Activated CD4-positive, CD25-positive, alpha-beta regulatory T cell treated with anti-CD3 and anti-CD28 coated beads, Interleukin-2, amount 50 U/mL, for 72 hours (primary cell): ENCODE results near the gene DNAH9.

Source experiments
- DNase-seq: peaks from one replicate; pipeline ENCODE4 v3.0.0; 2021

Gene DNAH9

DNA sequence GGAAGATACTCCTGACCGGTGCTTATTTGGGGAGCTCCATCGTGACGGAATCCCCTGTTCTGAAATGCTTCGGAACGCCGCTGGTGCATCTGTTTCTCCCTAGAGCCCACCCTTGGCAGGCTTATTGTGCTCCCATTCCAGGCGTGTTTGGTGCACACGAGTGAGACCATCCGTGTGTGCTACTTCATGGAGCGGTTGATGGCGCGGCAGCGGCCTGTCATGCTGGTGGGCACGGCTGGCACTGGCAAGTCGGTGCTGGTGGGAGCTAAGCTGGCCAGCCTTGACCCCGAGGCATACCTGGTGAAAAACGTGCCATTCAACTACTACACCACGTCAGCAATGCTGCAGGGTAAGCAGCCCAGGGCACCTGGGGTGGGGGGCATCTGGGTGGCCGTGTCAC lies 170.7 kb downstream of the DNAH9 start:
- DNase-seq, result no peak

DNA sequence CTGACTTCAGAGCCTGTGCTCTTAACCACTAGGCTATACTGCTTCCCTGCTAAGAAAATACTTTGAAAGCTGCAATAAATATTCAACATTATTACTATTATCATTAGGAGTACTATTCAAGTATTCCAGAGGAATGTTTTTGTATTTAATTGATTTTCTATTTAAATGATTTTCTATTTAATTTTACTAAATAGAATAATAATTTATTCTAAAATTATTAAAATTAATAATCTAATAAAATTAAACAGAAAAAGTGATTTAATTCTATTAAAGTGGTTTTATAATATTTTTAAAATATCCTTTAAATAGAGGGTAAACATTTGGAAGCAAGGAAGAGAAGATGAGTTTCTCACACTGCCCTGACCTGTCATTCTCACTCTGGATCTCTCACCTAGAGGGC lies 173.8 kb downstream of the DNAH9 start:
- DNase-seq, result no peak

DNA sequence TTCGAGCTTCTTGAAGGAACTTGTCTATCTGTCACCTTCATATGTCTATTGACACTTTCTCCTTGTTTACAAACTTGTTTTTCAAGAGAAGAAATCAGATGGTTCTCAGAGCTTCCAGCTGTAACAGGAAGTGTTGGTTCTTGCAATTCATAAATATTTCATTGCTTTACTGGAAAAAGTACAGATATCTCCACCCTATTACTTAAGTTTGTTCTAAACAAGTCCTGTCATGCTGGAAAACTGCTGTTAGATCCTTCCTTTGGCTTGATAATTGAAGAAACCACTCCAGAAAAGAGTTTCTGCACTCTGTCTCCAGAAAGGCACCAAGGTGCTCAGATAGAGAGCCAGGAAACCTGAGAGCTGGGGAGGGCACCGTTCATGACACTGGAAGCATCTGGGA lies 181.6 kb downstream of the DNAH9 start:
- no peak for DNase-seq

DNA sequence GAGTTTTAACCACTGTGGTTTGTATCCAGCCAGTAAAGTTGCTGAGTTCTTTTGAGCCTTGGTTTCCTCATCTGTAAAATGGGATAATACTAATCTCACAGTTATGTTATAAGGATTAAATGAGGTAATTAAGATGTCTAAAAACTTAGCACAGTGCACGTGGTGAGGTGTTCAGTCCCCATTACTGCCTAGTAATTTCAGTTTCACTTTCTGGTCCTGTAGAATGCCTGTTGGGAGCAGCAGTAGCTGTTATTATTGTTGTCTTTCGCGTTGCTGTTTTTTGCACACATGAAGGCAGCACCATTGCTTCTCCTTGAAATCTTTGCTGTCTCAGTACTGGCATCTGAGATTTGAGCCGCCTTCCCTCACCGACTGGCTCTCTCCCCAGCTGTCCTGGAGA lies 182.4 kb downstream of the DNAH9 start:
- DNase-seq, result no peak

DNA sequence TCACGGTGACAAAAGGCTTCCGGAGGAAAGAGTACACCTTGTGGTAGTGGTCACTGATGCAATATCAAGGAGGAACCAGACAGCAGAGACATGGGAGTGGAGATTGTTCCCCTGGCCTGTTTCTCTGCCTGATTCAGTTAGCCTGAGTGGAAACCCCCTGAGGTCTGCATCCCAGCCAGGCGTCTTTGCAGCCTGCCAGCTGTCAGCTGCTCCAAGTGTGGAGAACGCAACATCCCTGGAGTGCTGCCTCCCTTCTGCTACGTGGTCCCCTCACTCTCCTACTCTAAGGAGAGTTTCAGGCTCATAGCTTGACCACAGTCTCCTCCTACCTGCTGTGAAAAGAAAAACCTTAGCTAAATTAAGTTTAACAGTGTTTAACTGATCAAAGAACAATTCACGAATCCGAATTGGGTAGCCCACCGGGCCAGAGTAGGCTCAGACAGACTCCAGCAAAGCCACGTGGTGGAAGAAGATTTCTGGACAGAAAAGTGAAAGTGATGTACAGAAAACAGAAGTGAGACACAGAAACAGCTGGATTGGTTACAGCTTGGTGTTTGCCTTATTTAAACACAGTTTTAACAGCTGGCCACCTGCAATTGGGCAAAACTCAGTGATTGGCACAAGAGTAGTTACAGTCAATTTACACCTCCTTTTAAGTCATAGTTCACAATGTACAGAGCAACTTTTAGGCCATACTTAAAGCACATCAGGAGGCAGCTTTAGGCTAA lies 188.6 kb downstream of the DNAH9 start:
- DNase-seq, result no peak

DNA sequence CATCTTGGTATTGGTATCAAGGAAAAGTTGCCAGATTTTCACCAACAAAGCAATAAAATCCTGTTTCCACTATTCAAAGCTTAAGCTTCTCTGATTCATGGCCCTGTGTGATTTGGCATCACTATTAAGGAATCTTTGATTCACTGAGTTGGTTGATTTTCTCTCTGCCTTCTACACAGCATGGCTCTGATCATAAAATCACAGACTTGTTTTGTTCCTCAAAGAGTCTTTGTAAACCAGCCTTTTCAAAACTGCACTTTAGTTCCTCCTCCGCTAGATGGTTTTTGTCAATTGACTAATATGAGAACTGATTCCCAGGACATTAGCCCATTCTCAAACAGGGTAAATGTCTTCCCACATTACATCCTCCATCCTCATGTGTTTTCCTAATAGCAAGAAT lies 197.6 kb downstream of the DNAH9 start:
- no peak for DNase-seq

DNA sequence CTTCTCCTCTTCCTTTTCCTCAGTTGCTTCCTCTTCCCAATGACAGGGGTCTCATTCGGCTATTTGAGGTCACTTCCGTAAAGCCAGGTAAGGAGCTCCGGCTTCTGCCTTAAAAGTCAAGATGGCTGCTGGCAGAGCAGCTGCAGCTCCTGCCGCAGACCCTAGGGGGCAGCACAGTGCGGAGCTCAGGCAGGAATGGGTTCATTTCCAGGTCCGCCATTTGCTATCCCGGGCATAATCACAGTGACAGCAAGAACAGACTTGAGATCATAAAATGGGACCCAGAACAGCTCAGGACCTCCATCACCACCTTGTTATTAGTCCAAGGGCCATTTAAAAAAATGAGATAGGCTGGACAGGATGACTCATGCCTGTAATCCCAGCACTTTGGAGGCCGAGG lies 199.5 kb downstream of the DNAH9 start:
- DNase-seq, result no peak

DNA sequence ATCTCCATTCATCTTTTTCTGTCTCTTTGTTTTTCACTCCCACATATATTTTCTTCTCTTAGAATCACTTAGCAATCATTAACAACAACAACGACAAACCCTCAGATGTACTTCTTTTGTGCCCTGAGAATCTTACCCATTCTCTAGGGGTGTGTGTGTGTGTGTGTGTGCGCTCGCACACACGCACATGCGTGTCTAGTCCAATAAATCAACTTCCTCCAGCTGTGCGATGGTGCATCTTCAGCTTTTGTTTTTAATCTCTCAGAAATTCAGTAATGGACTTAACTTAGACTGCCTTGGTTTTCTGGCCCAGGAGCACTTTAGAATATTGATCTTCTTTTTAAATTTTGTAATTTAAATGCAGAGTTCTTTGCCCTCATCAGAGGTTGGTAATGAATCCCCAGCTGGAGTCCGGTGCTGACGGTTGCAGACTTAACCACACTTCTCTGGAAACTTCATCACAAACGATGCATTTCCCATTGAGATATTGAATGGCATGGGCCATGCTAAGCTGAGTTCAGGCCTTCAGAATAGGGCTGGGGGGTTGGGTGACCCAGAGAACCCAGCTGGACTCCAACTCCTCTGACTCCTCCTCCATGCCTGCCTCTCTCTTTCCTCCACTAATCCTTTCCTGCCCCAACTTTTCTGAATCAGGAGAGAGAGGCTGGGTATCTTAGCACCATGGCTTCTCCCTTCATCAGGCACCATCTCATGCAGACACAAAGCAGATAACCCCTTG lies 205.1 kb downstream of the DNAH9 start:
- no peak for DNase-seq

DNA sequence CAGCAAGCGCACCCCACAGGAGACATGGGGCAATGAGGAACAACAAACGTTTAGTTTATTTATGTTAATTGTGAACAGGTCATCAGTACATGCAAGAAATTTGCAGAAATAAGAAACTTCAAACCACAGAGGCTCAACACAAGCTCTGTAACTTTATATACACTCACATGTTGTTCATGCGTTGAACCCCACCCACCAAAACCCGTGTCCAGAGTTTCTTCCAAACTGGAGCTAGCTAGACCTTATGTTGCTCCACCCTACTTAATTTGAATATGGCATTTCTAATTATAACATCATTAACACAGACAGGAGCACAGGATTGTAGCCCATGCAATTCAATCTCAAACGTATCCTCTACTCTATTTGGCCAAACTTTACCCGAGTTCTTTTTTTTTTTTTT lies 206.9 kb downstream of the DNAH9 start:
- no peak for DNase-seq

DNA sequence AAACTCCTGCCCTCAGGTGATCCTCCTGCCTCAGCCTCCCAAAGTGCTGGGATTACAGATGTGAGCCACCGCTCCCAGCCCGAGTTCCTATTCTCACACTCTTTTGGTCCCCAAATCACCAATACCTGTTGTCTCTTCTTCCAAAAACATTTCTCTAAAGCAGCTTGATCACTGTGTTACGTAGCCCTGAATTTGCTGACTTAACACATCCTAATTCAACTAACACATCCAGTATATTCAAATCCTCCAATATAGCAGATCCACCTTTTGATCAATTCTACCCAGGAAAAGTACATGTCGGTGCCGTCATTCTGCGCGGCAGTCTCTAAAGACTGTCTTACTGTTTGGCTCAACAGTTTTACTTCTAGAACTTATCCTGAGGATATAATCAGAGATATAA lies 207.7 kb downstream of the DNAH9 start:
- DNase-seq, result no peak

DNA sequence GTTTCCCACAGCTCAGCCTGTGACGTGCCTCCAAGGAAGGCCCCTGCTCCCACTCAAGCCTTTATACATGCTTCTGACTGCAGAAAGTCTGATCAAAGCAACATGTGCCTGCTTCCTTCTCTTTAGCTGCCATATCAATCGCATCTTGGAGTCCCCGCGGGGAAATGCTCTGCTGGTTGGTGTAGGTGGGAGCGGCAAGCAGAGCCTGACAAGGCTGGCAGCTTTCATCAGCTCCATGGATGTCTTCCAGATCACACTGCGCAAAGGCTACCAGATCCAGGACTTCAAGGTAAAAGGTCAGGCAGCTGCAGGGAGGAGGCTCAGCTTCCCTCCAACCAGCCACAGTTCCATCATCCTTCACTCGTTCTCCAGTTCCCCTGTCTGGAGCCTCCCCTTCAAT lies 209.3 kb downstream of the DNAH9 start:
- DNase-seq, result no peak

DNA sequence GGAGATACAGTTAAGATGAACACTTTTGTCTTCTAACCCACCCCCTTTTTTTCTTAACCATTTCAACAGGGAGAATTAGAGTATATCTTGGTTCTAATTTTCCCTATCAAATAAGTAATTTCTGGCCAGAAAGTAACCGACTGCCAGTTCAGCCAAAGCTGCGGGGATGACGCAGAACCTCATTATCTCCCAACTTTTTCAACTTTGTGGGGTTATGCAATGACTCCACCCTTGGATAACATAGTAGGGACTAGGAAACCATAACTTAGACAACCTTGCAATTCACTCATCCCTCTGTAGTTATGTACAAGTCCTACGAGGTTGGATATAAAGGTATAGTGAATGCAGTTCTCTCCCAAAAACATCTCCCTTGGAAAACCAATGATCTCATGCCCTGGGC lies 215.0 kb downstream of the DNAH9 start:
- DNase-seq, result no peak

DNA sequence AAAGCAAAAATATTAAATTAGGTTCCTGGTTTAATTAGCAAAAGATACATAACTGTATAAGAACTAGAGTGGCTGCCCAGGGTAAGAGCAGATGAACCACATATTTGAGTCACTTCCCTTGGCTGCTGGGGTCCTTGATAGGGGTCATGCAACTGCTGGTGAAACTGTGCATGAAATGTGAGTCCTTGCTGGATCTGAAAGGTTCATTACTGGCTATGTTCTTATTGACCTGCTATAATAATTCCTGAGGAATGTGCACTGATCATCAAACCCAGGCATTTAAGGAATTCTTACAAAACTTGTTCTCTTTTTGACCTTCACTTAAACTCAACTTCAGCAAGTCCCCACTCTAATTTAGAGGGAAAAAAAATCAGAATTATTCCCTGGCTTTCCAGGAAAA lies 215.6 kb downstream of the DNAH9 start:
- DNase-seq, result no peak

DNA sequence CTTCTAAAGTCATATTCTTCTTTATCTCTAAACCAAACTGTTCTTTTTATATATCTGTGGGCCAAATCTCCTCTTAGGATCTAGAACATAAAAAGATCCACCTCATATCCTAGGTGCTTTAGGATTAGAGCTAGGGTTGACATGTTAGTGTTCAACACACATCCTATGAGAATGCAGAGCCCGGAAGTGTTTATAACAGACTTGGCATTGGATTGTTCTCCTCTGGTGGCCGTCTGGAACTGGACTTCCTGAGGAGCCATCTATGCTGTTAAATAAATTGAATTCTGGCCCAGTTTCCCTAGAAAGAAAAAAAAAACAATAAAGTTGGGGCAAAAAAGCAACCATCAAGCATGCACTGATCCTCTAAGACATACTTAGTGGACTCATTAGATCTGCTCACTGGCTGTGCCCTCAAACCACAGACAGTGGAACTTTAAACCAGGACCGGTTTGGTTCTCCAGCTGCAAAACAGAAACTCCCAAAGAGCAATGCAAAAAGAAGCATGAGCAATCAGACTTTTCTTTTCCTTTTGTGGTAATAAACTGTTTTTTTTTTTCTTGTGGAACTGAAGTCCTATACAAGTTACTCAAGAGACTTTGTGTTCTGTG lies 216.5 kb downstream of the DNAH9 start:
- DNase-seq, result no peak

DNA sequence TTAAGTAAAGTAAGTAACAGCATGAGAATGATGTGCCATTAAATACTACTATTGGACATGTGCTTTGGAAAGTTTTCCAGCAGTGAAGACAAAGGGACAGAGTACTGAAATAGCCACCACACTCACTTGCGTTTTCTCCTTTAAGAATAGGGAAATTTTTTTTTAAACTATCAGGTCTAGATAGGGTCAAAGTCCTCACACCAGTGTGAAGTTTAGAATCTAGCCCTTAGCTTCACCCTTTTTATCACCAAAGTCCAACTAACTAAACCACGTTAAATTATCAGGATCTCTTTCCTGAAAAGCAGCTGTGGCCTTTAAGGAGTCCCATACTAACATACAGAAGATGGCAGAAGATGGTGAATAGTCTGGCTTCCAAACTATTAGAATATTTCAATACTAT lies 218.1 kb downstream of the DNAH9 start:
- no peak for DNase-seq

DNA sequence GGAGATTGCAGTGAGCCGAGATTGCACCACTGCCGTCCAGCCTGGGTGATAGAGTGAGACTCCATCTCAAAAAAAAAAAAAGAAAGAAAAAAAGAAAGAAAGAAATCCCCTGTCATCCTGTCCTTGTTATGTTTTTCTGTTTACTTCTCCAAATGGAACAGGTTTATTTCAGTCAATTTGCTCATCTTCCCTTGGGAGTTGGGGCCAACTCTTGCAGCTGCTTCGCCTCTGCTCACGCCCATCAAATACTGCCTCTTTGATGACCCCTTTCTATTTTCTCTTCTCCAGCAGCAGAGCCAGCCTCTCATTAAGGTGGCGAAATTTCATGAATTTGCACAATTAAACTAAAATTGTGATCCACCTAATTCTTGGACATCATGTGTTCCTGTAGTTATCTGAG lies 225.6 kb downstream of the DNAH9 start:
- DNase-seq, result no peak

DNA sequence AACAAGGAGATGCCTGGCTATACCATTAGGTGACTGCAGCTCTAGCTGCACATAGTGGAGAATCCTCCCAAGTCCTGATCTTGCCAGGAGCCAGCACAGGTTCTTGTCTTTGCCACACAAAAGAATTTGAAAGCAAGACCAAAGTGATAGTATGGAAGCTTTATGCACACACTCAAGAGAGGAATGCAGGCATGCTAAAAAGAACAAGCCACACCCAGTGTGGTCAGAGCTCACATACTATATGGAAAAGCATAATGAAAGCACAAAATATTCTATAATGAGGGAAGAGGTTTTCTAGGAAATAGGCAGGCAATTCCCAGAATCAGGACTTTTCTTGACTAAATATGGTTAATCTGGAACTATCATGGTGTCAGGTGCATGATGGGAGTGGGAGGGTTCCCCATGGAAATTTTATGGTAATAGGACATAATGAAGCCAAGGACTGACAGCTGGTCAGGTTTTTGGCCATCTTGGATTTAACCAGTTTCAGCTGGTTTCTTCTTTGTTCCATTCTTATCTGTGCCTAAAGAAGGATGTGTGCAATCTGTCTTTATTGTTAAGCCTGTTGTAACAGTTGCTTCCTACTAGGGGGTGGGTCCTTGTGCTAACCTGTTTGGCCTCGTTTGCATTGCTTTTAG lies 227.4 kb downstream of the DNAH9 start:
- DNase-seq, result no peak

DNA sequence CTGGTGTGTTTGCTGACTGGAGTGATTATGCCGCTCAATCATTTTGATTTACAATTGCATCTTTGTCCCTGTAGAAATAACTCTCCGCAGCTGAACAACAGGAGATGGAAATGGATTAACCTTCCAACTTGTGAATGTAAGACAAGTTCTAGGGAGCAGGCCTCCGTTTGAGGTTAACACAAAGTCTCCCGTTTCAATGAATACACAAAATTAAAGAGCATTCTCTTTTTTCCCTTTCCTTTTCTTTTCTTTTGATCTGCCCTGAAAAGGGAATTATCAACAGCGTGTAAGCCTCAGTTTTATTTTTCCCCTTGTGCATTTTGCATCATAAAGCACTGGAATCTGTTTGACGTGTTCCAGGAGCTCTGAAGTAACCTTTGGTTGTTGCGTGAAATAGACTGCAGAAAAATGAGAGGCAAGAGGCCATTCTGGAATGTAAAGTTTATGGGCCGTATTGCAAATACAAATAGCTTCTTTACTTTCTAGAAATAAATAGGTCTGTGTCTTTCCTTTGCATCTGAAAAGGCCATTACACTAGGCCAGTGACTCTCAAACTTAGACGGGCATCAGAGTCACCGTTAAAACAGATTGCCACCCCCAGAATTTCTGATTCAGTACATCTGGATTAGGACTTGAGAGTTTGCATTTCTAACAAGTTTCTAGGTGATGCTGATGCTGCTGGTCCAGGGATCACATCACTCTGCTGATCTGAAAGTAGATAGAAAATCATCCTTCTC lies 234.3 kb downstream of the DNAH9 start:
- no peak for DNase-seq

DNA sequence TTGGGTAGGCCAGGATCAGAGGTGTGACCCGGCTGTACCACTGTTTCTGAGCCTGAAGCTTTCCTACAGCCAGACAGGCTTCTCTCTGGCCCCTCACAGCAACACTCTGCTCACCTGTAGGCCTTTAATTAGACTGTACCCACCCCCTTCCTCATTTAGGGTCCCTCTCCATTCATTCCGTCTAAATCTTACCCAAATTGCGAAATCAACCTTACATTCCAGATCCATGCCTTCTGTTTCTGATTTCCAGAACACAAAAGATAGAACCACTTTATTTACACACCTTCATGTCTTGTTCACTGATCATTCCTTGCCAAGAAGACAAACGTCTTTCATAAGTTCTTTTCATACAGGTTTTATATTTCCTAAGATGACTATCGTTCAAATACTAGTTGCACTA lies 238.2 kb downstream of the DNAH9 start:
- no peak for DNase-seq

DNA sequence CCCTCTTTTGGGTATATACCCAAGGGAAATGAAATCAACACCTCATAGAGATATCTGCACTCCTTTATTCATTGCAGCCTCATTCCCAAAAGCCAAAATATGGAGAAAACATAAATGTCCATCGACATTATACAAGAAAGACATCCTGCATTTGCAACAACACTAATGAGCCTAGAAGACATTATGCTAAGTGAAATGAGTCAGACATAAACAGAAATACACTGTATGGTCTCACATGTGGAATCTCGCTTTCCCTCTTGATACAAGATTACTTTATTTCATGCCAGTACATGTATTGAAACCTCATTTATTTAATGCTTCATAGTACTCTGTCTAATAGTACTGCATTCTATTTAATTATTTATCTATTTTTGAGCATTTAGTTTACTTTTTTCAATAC lies 241.8 kb downstream of the DNAH9 start:
- no peak for DNase-seq

DNA sequence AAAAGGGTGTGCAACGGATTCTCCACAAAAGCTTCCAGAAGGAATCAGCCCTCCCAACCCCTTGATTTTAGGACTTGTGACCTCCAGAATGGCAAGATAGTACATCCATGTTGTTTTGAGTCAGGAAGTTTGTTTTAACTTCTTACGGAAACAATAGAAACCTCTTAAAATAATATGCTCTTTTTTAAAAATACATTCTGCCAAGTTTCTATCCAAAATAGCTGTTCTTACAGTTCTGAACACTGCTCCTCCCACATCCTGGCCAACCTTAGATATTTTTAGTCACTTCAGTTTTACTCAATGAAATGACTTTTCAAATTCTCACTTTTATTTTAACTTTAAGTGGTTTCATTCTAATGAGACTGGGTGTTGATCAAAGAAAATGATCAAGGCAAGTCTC lies 242.6 kb downstream of the DNAH9 start:
- no peak for DNase-seq

DNA sequence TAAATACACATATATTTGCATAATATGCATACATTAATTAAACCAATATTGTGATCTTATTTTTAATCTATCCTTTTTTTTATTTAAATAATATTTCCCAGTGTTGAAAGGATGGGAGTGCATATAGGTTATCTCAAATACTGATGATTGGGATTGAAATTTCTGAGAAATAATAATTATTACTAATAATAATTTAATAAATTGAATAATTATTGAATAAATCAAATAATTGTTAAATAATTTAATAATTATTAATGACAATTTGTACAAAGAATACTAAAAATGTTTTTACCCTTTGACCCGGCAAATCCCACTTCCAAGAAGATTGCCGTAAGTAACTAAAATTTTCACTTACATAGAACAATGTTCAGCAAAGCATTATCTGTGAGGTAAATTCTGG lies 250.1 kb downstream of the DNAH9 start:
- no peak for DNase-seq

DNA sequence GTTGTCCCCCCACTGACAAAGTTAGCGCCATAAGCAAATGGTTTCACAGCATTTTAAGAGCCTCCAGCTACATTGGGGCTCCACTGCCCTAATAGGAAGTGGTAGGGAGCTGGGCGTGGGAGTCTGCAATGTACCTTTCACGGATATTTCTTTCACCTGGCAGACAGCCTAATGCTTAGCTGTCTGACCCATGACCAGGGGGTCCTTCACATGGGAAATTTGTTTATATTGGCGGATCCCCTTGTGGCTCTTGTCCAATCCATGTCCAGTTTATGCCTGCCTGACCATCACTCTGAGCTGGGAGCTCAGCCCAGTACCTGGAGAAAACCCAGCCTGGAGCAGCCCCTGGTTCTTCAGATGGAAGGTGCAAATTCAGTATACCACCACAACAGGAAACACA lies 254.0 kb downstream of the DNAH9 start:
- DNase-seq, result no peak
